Ishikawa (cell line): Measurements from ENCODE around the gene DNAJC5.

Experiments used
- CEBPB ChIP-seq: IDR thresholded peaks from 2 replicates; pipeline ENCODE4 v1.6.1; 2012
- CREB1 ChIP-seq: IDR thresholded peaks from 2 replicates; pipeline ENCODE4 v1.6.1; 2012; ENCODE audit warnings: low read depth
- EGR1 ChIP-seq: IDR thresholded peaks from 2 replicates; pipeline ENCODE4 v1.6.1; 2012
- EP300 ChIP-seq: IDR thresholded peaks from 2 replicates; pipeline ENCODE4 v1.6.1; 2012; ENCODE audit warnings: borderline replicate concordance
- FOXM1 ChIP-seq: IDR thresholded peaks from 2 replicates; pipeline ENCODE4 v1.6.1; 2012; ENCODE audit warnings: low read depth, borderline replicate concordance
- NFIC ChIP-seq: IDR thresholded peaks from 2 replicates; pipeline ENCODE4 v1.6.1; 2012
- RAD21 ChIP-seq: IDR thresholded peaks from 2 replicates; pipeline ENCODE4 v1.6.1; 2012; ENCODE audit warnings: low read depth
- TAF1 ChIP-seq: IDR thresholded peaks from 2 replicates; pipeline ENCODE4 v1.6.1; 2012; ENCODE audit warnings: low read depth, mild to moderate bottlenecking
- TCF12 ChIP-seq: IDR thresholded peaks from 2 replicates; pipeline ENCODE4 v1.6.1; 2012; ENCODE audit warnings: low read depth
- TEAD4 ChIP-seq: IDR thresholded peaks from 2 replicates; pipeline ENCODE4 v1.6.1; 2012
- YY1 ChIP-seq: IDR thresholded peaks from 2 replicates; pipeline ENCODE4 v1.6.1; 2012; ENCODE audit warnings: low read depth
- ZBTB7A ChIP-seq: IDR thresholded peaks from 2 replicates; pipeline ENCODE4 v1.6.1; 2012; ENCODE audit warnings: low read depth
- TF ChIP-seq, protein P1 (sequence below): IDR thresholded peaks from 2 replicates; pipeline ENCODE4 v1.6.1; 2012
- TF ChIP-seq, protein P2 (sequence below): IDR thresholded peaks from 2 replicates; pipeline ENCODE4 v1.6.1; 2012; ENCODE audit warnings: low read depth, mild to moderate bottlenecking
- TF ChIP-seq, protein P3 (sequence below): IDR thresholded peaks from 2 replicates; pipeline ENCODE4 v1.6.1; 2012

The DNAJC5 gene

DNA sequence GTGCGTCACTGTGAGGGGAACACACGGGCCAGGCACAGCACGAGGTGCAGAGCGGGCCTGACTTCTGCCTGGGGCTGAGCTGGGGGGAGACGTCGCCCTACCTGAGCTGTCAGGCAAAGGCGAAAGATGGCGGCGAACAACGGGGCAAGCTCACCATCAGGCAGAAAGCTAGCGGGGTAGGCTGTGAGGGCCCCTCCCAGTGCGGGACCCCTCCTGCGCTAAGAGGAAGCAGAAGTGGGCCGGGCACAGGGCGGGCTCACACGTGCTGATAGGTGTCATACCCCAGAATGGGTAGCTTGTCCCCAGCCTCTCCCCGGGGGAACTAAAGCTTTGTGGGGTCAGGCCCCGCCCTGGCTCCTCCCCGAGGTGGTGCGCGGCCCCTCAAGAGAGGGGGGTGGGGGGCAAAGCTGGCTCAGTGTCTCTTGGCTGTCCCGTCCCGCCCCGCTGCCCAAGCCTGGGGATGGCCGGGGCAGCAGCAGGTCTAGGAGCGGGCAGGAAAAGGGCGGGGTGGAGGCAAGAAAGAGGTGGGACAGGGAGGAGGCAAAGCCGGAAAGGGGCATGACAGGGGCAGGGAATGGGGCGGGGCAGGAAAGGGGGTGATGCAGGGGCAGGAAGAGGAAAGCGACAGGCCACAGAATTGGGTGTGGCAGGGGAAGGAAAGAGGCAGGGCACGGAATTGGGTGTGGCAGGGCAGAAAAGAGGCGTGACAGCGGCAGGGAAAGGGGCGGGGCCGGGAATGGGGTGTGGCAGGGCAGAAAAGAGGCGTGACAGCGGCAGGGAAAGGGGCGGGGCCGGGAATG is 46.6 kb downstream of the DNAJC5 start:
- TF ChIP-seq, protein P1, sequence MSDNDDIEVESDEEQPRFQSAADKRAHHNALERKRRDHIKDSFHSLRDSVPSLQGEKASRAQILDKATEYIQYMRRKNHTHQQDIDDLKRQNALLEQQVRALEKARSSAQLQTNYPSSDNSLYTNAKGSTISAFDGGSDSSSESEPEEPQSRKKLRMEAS, result peak; percentile 19; the same call in 1 of the 2 replicates
- TF ChIP-seq, protein P2, sequence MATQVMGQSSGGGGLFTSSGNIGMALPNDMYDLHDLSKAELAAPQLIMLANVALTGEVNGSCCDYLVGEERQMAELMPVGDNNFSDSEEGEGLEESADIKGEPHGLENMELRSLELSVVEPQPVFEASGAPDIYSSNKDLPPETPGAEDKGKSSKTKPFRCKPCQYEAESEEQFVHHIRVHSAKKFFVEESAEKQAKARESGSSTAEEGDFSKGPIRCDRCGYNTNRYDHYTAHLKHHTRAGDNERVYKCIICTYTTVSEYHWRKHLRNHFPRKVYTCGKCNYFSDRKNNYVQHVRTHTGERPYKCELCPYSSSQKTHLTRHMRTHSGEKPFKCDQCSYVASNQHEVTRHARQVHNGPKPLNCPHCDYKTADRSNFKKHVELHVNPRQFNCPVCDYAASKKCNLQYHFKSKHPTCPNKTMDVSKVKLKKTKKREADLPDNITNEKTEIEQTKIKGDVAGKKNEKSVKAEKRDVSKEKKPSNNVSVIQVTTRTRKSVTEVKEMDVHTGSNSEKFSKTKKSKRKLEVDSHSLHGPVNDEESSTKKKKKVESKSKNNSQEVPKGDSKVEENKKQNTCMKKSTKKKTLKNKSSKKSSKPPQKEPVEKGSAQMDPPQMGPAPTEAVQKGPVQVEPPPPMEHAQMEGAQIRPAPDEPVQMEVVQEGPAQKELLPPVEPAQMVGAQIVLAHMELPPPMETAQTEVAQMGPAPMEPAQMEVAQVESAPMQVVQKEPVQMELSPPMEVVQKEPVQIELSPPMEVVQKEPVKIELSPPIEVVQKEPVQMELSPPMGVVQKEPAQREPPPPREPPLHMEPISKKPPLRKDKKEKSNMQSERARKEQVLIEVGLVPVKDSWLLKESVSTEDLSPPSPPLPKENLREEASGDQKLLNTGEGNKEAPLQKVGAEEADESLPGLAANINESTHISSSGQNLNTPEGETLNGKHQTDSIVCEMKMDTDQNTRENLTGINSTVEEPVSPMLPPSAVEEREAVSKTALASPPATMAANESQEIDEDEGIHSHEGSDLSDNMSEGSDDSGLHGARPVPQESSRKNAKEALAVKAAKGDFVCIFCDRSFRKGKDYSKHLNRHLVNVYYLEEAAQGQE, result no peak
- TF ChIP-seq NFIC, result 0 out of 2 replicates have a peak, but pooled peaks have one; percentile 15

DNA sequence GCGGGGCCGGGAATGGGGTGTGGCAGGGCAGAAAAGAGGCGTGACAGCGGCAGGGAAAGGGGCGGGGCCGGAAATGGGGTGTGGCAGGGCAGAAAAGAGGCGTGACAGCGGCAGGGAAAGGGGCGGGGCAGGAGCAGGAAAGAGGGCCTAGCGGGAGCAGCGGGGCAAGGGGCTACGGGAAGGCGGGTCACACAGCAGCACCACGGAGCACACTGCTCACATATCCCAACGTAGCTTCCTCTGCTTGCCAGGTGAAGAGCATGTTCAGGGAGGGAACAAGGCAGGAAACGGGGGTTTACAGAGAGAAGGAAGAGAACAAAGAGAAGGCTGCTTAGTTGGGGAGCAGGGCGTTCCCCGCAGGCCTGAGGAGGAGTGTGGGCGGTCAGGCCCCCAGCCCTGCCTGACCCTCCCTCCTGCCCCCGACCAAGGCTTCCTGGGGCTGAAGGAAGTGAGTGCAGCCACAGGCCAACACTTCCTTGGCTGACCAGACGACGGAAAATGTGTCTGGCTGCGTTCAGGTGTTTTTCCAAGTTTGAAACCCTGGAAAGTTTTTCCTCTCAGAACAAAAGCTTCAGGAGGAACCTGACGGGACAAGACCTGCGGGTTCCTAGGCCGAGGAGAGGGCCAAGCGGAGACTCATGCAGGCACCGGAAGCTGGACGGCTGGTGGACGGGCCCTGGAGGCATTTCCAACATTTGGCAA is 47.5 kb downstream of the DNAJC5 start:
- TF ChIP-seq CEBPB (no peak), TAF1 (no peak), EGR1 (no peak), FOXM1 (no peak), ZBTB7A (0 out of 2 replicates have a peak, but pooled peaks have one; percentile 56), TCF12 (no peak)
- TF ChIP-seq, protein P3, sequence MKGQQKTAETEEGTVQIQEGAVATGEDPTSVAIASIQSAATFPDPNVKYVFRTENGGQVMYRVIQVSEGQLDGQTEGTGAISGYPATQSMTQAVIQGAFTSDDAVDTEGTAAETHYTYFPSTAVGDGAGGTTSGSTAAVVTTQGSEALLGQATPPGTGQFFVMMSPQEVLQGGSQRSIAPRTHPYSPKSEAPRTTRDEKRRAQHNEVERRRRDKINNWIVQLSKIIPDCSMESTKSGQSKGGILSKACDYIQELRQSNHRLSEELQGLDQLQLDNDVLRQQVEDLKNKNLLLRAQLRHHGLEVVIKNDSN, result no peak
- TF ChIP-seq, protein P1, result 0 out of 2 replicates have a peak, but pooled peaks have one; percentile 16

DNA sequence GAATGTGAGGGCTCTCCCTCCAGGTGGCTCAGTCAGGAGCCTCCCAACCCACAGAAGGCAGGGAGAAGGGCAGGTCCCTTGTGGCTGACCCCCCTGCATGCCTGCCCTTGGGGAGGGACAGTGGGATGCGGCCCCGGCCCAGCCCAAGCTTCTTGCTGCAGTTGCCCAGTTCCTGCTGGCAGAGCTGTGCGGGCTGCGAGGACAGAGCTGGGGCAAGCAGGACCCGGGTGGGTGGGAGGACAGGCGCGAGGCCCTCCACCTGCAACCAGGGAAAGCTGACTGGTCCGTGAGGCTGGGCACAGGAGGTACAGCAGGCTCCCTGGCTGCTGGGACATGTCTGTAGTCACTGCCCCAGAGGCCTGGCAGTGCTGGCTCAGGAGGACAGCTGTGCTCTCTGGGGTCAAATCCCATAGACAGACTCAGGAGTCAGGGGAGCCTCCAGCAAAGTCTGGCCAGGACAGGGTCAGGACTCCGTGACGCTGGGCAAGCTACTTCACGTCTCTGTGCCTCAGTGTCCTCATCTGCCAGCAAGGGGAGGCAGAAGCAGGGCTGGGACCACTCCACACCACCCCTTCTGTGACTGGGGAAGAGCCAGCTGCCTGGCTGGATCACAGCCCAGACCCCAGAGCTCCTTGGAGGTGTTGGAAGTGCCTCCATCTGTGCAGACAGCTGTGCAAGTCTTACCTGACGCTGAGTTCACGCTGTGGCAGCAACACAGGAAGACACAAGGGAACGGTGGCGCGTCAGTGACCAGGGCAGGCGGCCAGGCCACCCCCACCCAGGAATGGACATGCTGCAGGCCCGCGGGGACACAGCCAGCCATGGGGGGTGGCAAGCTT is 48.3 kb downstream of the DNAJC5 start:
- TF ChIP-seq RAD21, result no peak
- TF ChIP-seq, protein P2, result no peak
- TF ChIP-seq YY1, result no peak
- TF ChIP-seq NFIC, result no peak
- TF ChIP-seq TCF12, result no peak
- no peak for TF ChIP-seq EP300
- TF ChIP-seq, protein P1, result no peak
- TF ChIP-seq, protein P3, result no peak
- TF ChIP-seq EGR1, result no peak
- TF ChIP-seq FOXM1, result no peak
- no peak for TF ChIP-seq CREB1
- TF ChIP-seq TAF1, result no peak
- TF ChIP-seq ZBTB7A, result no peak
- no peak for TF ChIP-seq TEAD4
- TF ChIP-seq CEBPB, result no peak

DNA sequence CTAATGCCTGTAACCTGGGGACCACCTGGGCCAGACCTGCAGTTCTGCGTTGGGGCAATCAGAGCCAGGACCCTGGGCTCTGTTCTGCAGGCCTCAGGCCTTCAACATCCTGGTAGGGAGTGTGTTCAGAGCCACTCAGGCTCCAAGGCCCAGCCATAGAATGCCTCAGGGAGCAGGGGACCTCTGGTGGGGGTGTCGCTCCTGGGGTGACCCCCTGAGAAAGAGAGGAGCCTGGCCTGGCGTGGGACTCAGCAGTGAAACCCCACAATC is 48.8 kb downstream of the DNAJC5 start:
- TF ChIP-seq ZBTB7A (no peak), TEAD4 (no peak), CEBPB (no peak), TCF12 (no peak), TAF1 (no peak), FOXM1 (no peak), EGR1 (no peak), CREB1 (no peak), NFIC (no peak), RAD21 (no peak), EP300 (no peak), YY1 (no peak)
- TF ChIP-seq, protein P3, result no peak
- TF ChIP-seq, protein P1, result no peak
- TF ChIP-seq, protein P2, result no peak
